DND-41 (cell line): Measurements from ENCODE around the gene TOMM7.

ENCODE experiments used
- CTCF ChIP-seq: IDR thresholded peaks from 2 replicates; pipeline ENCODE4 v1.5.1; 2012; ENCODE audit warnings: borderline replicate concordance, low read length, moderate library complexity, mild to moderate bottlenecking; ENCODE audit not compliant: poor library complexity, severe bottlenecking; ENCODE audit errors: extremely low read depth
- EZH2 ChIP-seq: IDR thresholded peaks from 3 replicates; pipeline ENCODE4 v1.6.1; 2012; ENCODE audit warnings: borderline replicate concordance, low read depth, mild to moderate bottlenecking, moderate library complexity, low read length, inconsistent platforms; ENCODE audit not compliant: severe bottlenecking

- TF ChIP-seq CTCF (no peak), EZH2 (no peak)
Measured at GRCh38 chr7:22809902-22810642, 12.6 kb downstream of the TOMM7 start.
